H9 (cell line): ENCODE results near the gene SUPT6H. TPM values are rescaled to one million over a fixed set of nuclear protein-coding genes. Genes with fewer than 3 reads are reported as not detected.

Experiments
- DNase-seq: peaks from one replicate; pipeline ENCODE4 v3.0.0-alpha.2; 2017
- H2AFZ ChIP-seq: one replicate; pipeline ENCODE4 v1.6.1; 2013; ENCODE audit warnings: mild to moderate bottlenecking, low read length, control low read depth, moderate library complexity
- H2AK5ac ChIP-seq: 2 replicates; pipeline ENCODE4 v1.6.1; 2013; ENCODE audit warnings: low read length, control low read depth, mixed read lengths; ENCODE audit not compliant: insufficient read length
- H2BK120ac ChIP-seq: one replicate; pipeline ENCODE4 v1.6.1; 2013; ENCODE audit warnings: low read depth, mild to moderate bottlenecking, low read length, control low read depth, inconsistent platforms; ENCODE audit not compliant: poor library complexity, severe bottlenecking
- H2BK12ac ChIP-seq: 2 replicates; pipeline ENCODE4 v1.6.1; 2013; ENCODE audit warnings: low read length, control low read depth, mixed read lengths, low read depth; ENCODE audit not compliant: insufficient read length
- H2BK15ac ChIP-seq: 2 replicates; pipeline ENCODE4 v1.6.1; 2013; ENCODE audit warnings: low read depth, low read length, control low read depth
- H2BK20ac ChIP-seq: one replicate; pipeline ENCODE4 v1.6.1; 2013; ENCODE audit warnings: low read depth, mild to moderate bottlenecking, low read length, control low read depth, inconsistent platforms; ENCODE audit not compliant: poor library complexity, severe bottlenecking
- H2BK5ac ChIP-seq: 2 replicates; pipeline ENCODE4 v1.6.1; 2013; ENCODE audit warnings: low read length, control low read depth, mixed read lengths; ENCODE audit not compliant: insufficient read length
- H3K14ac ChIP-seq: 2 replicates; pipeline ENCODE4 v1.6.1; 2013; ENCODE audit warnings: low read length, control low read depth; ENCODE audit not compliant: insufficient read depth
- H3K18ac ChIP-seq: 2 replicates; pipeline ENCODE4 v1.6.1; 2013; ENCODE audit warnings: low read depth, mild to moderate bottlenecking, mixed read lengths, low read length, control low read depth; ENCODE audit not compliant: insufficient read length
- H3K23ac ChIP-seq: 2 replicates; pipeline ENCODE4 v1.6.1; 2013; ENCODE audit warnings: low read length, control low read depth, mixed read lengths, low read depth; ENCODE audit not compliant: insufficient read length
- H3K23me2 ChIP-seq: 2 replicates; pipeline ENCODE4 v1.6.1; 2013; ENCODE audit warnings: low read depth, mild to moderate bottlenecking, mixed read lengths, low read length, control low read depth; ENCODE audit not compliant: insufficient read length, poor library complexity, severe bottlenecking
- H3K27ac ChIP-seq: 2 replicates; pipeline ENCODE4 v1.5.1; 2013; ENCODE audit warnings: low read length, control low read depth, mixed read lengths, low read depth; ENCODE audit not compliant: insufficient read length
- H3K27me3 ChIP-seq: 2 replicates; pipeline ENCODE4 v1.6.1; 2013; ENCODE audit warnings: low read length, control low read depth, inconsistent platforms; ENCODE audit not compliant: insufficient read depth
- H3K4ac ChIP-seq: 2 replicates; pipeline ENCODE4 v1.6.1; 2013; ENCODE audit warnings: low read depth, mild to moderate bottlenecking, control low read depth, inconsistent platforms, low read length, moderate library complexity
- H3K4me1 ChIP-seq: 2 replicates; pipeline ENCODE4 v1.6.1; 2013; ENCODE audit warnings: low read length, control low read depth, inconsistent platforms; ENCODE audit not compliant: insufficient read depth
- H3K4me2 ChIP-seq: 2 replicates; pipeline ENCODE4 v1.6.1; 2013; ENCODE audit warnings: low read length, control low read depth, mixed read lengths; ENCODE audit not compliant: insufficient read length, insufficient read depth
- H3K56ac ChIP-seq: 2 replicates; pipeline ENCODE4 v1.6.1; 2013; ENCODE audit warnings: low read depth, mild to moderate bottlenecking, mixed read lengths, low read length, control low read depth; ENCODE audit not compliant: insufficient read length
- H3K79me1 ChIP-seq: 2 replicates; pipeline ENCODE4 v1.6.1; 2013; ENCODE audit warnings: low read depth, mild to moderate bottlenecking, moderate library complexity, low read length, control low read depth, inconsistent platforms; ENCODE audit not compliant: insufficient read depth, poor library complexity, severe bottlenecking
- H3K79me2 ChIP-seq: 2 replicates; pipeline ENCODE4 v1.6.1; 2013; ENCODE audit warnings: low read length, control low read depth, inconsistent platforms; ENCODE audit not compliant: insufficient read depth
- H3K9ac ChIP-seq: 2 replicates; pipeline ENCODE4 v1.6.1; 2013; ENCODE audit warnings: low read length, control low read depth, mixed read lengths; ENCODE audit not compliant: insufficient read length; ENCODE audit errors: extremely low read depth
- H3K9me3 ChIP-seq: one replicate; pipeline ENCODE4 v1.6.1; 2013; ENCODE audit warnings: low read depth, low read length, inconsistent platforms; ENCODE audit not compliant: control insufficient read depth
- H3T11ph ChIP-seq: one replicate; pipeline ENCODE4 v1.6.1; 2013; ENCODE audit warnings: mild to moderate bottlenecking, low read length, control low read depth, inconsistent platforms
- H4K20me1 ChIP-seq: one replicate; pipeline ENCODE4 v1.6.1; 2013; ENCODE audit not compliant: control insufficient read depth, insufficient read length, insufficient read depth
- H4K5ac ChIP-seq: 2 replicates; pipeline ENCODE4 v1.6.1; 2013; ENCODE audit warnings: low read depth, mild to moderate bottlenecking, mixed read lengths, low read length, control low read depth; ENCODE audit not compliant: insufficient read length
- H4K8ac ChIP-seq: replicated peaks from 2 replicates; pipeline ENCODE4 v1.6.1; 2013; ENCODE audit warnings: low read length, control low read depth, mixed read lengths, low read depth; ENCODE audit not compliant: insufficient read length
- H4K91ac ChIP-seq: 2 replicates; pipeline ENCODE4 v1.6.1; 2013; ENCODE audit warnings: low read depth, mild to moderate bottlenecking, moderate library complexity, mixed read lengths, low read length, control low read depth; ENCODE audit not compliant: insufficient read length
- H3K27ac Mint-ChIP-seq, 3 experiments: 2 replicates in 2 of 3; 3 replicates in 1 of 3; pipeline ENCODE4 v1.8.0; 2020 to 2021; ENCODE audit warnings: mixed read lengths in 3 of 3, mild to moderate bottlenecking in 1 of 3, moderate library complexity in 1 of 3
- H3K27me3 Mint-ChIP-seq: 2 replicates; pipeline ENCODE4 v1.8.0; 2021; ENCODE audit warnings: low read depth, mild to moderate bottlenecking, moderate library complexity, mixed read lengths
- H3K36me3 Mint-ChIP-seq, 3 experiments: 2 replicates in 2 of 3; 3 replicates in 1 of 3; pipeline ENCODE4 v1.8.0; 2020 to 2021; ENCODE audit warnings: low read depth in 3 of 3, mixed read lengths in 3 of 3; ENCODE audit not compliant: insufficient read depth in 1 of 3
- H3K4me1 Mint-ChIP-seq, 2 experiments: 2 replicates each; pipeline ENCODE4 v1.8.0; 2020; ENCODE audit warnings: mixed read lengths in 2 of 2
- H3K4me3 Mint-ChIP-seq, 2 experiments: 2 replicates in 1 of 2; 3 replicates in 1 of 2; pipeline ENCODE4 v1.8.0; 2020 to 2021; ENCODE audit warnings: mild to moderate bottlenecking in 2 of 2, mixed read lengths in 2 of 2, moderate library complexity in 1 of 2
- H3K9me3 Mint-ChIP-seq, 2 experiments: 2 replicates in 1 of 2; 3 replicates in 1 of 2; pipeline ENCODE4 v1.8.0; 2020; ENCODE audit warnings: mild to moderate bottlenecking in 2 of 2, mixed read lengths in 2 of 2, moderate library complexity in 1 of 2
- CTCF ChIP-seq: fragments of 200-600 bp; sonication (generic); conservative IDR thresholded peaks from 3 replicates; pipeline ENCODE4 v1.8.0; 2021; ENCODE audit warnings: antibody characterized with exemption, mild to moderate bottlenecking
- WGBS: extraction: QIAGEN DNeasy Blood & Tissue Kit; methylation state at CpG from one replicate; pipeline ENCODE4 v1.1.7; 2013; ENCODE audit warnings: missing lambda C conversion rate, low lambda C conversion rate, mixed read lengths; ENCODE audit not compliant: insufficient read length; ENCODE audit errors: extremely low coverage; 5-methylcytosine and 5-hydroxymethylcytosine counted together
- total RNA-seq: library from RNA; stranded (reverse); gene quantifications from 2 replicates; pipeline ENCODE4 v1.2.1, GENCODE V29; 2021

The SUPT6H gene
- total RNA-seq, 1 experiment from 2014 or later, result 85.8 TPM

GRCh38 chr17:28743243-28744103, 81.5 kb downstream of the SUPT6H start, which contains the start of gene TRAF4:
Gene TRAF4, plus strand, starts transcription at chr17:28744011. Its CDS starts 102 bp downstream, at chr17:28744113.
- peak within 1 kb of the TSS; percentile 87 to 93 for H3K4me3 Mint-ChIP-seq
- no peak within 1 kb of the TSS for H2AFZ ChIP-seq

More at GRCh38 chr17:28743243-28744103, 81.5 kb downstream of the SUPT6H start, which contains the start of gene TRAF4:
- peak within 1 kb of the TSS; percentile 95 to 98 (median 97) for H3K27ac Mint-ChIP-seq
- no peak for TF ChIP-seq CTCF
- H2BK20ac ChIP-seq, result no peak within 1 kb of the TSS
- peaks cover 23 to 57% (median 34%) of the 10 kb centered on the region in 3 experiments; a peak in 6 of 7 replicates for H3K36me3 Mint-ChIP-seq
- no peak within 1 kb of the TSS for H3K56ac ChIP-seq
- H2BK15ac ChIP-seq, result peak within 1 kb of the TSS; percentile 62
- peak within 1 kb of the TSS; percentile 61 for H3K27ac ChIP-seq
- H3K27me3 Mint-ChIP-seq, result no peaks in the 10 kb centered on the region; the same call in none of the 2 replicates
- H3K18ac ChIP-seq, result peak within 1 kb of the TSS; percentile 98
- peak within 1 kb of the TSS; percentile 92 for H3T11ph ChIP-seq
- H3K23ac ChIP-seq, result no peak within 1 kb of the TSS
- peaks cover 5% of the 10 kb centered on the region; the same call in 1 of the 2 replicates for H3K4me1 ChIP-seq
- H3K4ac ChIP-seq, result peak within 1 kb of the TSS; percentile 39
- peaks cover 16% of the 10 kb centered on the region; the same call in 1 of the 2 replicates for H3K79me2 ChIP-seq
- no CpG with 5 or more reads among the region's 70 CpGs for WGBS
- peak within 1 kb of the TSS; percentile 24 for H4K5ac ChIP-seq
- H3K79me1 ChIP-seq, result no peaks in the 10 kb centered on the region
- DNase-seq, result peak; percentile 98
- peak within 1 kb of the TSS; percentile 82 for H4K91ac ChIP-seq
- peaks cover 15% of the 10 kb centered on the region for H3K23me2 ChIP-seq
- peak within 1 kb of the TSS; percentile 20 for H4K8ac ChIP-seq
- peaks cover 10 to 30% of the 10 kb centered on the region in 2 experiments for H3K4me1 Mint-ChIP-seq
- peak within 1 kb of the TSS; percentile 95 for H3K9ac ChIP-seq
- H2BK5ac ChIP-seq, result peak within 1 kb of the TSS; percentile 45
- no peaks in the 10 kb centered on the region for H3K9me3 ChIP-seq
- H3K27me3 ChIP-seq, result no peaks in the 10 kb centered on the region
- H2BK12ac ChIP-seq, result peak within 1 kb of the TSS; percentile 15
- no peak within 1 kb of the TSS for H2AK5ac ChIP-seq
- peak within 1 kb of the TSS; percentile 100 for H3K14ac ChIP-seq
- no peaks in the 10 kb centered on the region for H4K20me1 ChIP-seq
- H3K9me3 Mint-ChIP-seq, result no peaks in the 10 kb centered on the region
- peak within 1 kb of the TSS; percentile 93 for H2BK120ac ChIP-seq
- peak within 1 kb of the TSS; percentile 84 for H3K4me2 ChIP-seq
